Kidney (tissue), 14 donors: Measurements from ENCODE around the gene PPP1R10. TPM values are rescaled to one million over a fixed set of nuclear protein-coding genes. Genes with fewer than 3 reads are reported as not detected.

Experiments used
- DNase-seq, 5 donors: peaks; one replicate each; pipeline ENCODE4 v3.0.0-alpha.2; 2013 to 2020
- FAIRE-seq: peaks from 2 replicates; lab custom pipeline; 2012; peaks lifted over from hg19 to GRCh38; lab: Jason Lieb, UNC
- H3K27ac ChIP-seq, 2 donors: one replicate each; pipeline ENCODE4 v1.7.0; 2013; ENCODE audit warnings: low read depth in 2 of 2, low read length in 2 of 2, inconsistent platforms in 1 of 2
- H3K27me3 ChIP-seq: one replicate; pipeline ENCODE4 v1.7.1; 2013; ENCODE audit warnings: low read length, inconsistent platforms; ENCODE audit not compliant: control insufficient read depth, insufficient read depth
- H3K36me3 ChIP-seq, 3 donors: one replicate each; pipeline versions ENCODE4 v1.7.0 to v1.7.1; 2013; ENCODE audit warnings: low read length in 3 of 3, control low read depth in 1 of 3, inconsistent platforms in 1 of 3; ENCODE audit not compliant: insufficient read depth in 3 of 3, control insufficient read depth in 2 of 3
- H3K4me1 ChIP-seq, 3 donors: one replicate each; pipeline versions ENCODE4 v1.7.0 to v1.7.1; 2013; ENCODE audit warnings: low read length in 3 of 3, inconsistent platforms in 1 of 3, low read depth in 1 of 3; ENCODE audit not compliant: control insufficient read depth in 2 of 3, insufficient read depth in 2 of 3
- H3K4me3 ChIP-seq, 3 donors: one replicate each; pipeline versions ENCODE4 v1.7.0 to v1.8.1; 2013; ENCODE audit warnings: low read length in 3 of 3, control low read depth in 1 of 3, inconsistent platforms in 1 of 3
- H3K9ac ChIP-seq, 3 donors: one replicate each; pipeline versions ENCODE4 v1.7.0 to v1.7.1; 2013; ENCODE audit warnings: low read length in 3 of 3, control low read depth in 1 of 3, inconsistent platforms in 1 of 3
- H3K9me3 ChIP-seq, 3 donors: one replicate each; pipeline versions ENCODE4 v1.7.0 to v1.7.1; 2013; ENCODE audit warnings: low read length in 3 of 3, control low read depth in 1 of 3, inconsistent platforms in 1 of 3; ENCODE audit not compliant: control insufficient read depth in 2 of 3, insufficient read depth in 1 of 3
- CTCF ChIP-seq: IDR thresholded peaks from 3 replicates; pipeline ENCODE4 v1.5.1; 2012; ENCODE audit warnings: mild to moderate bottlenecking, moderate library complexity, borderline replicate concordance; ENCODE audit not compliant: insufficient read depth; ENCODE audit errors: extremely low read depth
- intact Hi-C: fragments of 100-400 bp; cut with DNase I; formaldehyde crosslinking; loops from one replicate; pipeline ENCODE4 v1.11.1; 2022
- polyA plus RNA-seq: library from polyadenylated mRNA; stranded (reverse); fragments of 350-450 nt; fragmentation: Illumina TruSeq; extraction: RNeasy Lipid Tissue Mini Kit (QIAGEN cat#74804); gene quantifications from one replicate; pipeline ENCODE4 v1.2.3, GENCODE V29; 2014; ENCODE audit warnings: low read depth, low replicate concordance; ENCODE audit not compliant: insufficient read depth
- total RNA-seq: library from RNA; stranded (reverse); fragmentation: NEBNext Ultra II Directional; extraction: Animal tissue kit (Norgen Biotek cat#: 25700); gene quantifications from one replicate; pipeline ENCODE4 v1.2.1, GENCODE V29; 2021
- donor health status: control.
- donor health status: control.
- donor health status: control.
- donor health status: control.
- donor health status: control.
- donor health status: DM: yes; HTN: yes; CAD: no.
- donor health status: Normal renal cell carcinoma (clear cell type).

The PPP1R10 gene
- total and polyA plus RNA-seq, 2 donors from 2014 or later, result 19.7 to 65.0 TPM

- no peak for TF ChIP-seq CTCF
- no peak for FAIRE-seq
Measured at GRCh38 chr6:30603961-30604360, 13.1 kb downstream of the PPP1R10 start.

GRCh38 chr6:30601815-30602641 lies 15.0 kb downstream of the PPP1R10 start:
- FAIRE-seq (no peak), DNase-seq (no peak)
- TF ChIP-seq CTCF, result no peak
- Histone ChIP-seq H3K9me3 (no peaks in the 10 kb centered on the region), H3K27me3 (no peaks in the 10 kb centered on the region), H3K36me3 (peaks cover 33 to 60% (median 56%) of the 10 kb centered on the region in 3 donors), H3K27ac (no peak overlapping the region), H3K9ac (no peak overlapping the region), H3K4me3 (no peak overlapping the region), H3K4me1 (no peaks in the 10 kb centered on the region)
- intact Hi-C loops, result no loop called here

More at GRCh38 chr6:30603961-30604360, 13.1 kb downstream of the PPP1R10 start:
- no peak for DNase-seq
- no peaks in the 10 kb centered on the region for H3K9me3 ChIP-seq
- no peak overlapping the region for H3K4me3 ChIP-seq
- intact Hi-C loops, result no loop called here
- H3K4me1 ChIP-seq, result no peaks in the 10 kb centered on the region
- H3K36me3 ChIP-seq, result peaks cover 40 to 79% (median 63%) of the 10 kb centered on the region in 3 donors
- no peaks in the 10 kb centered on the region for H3K27me3 ChIP-seq
- H3K27ac ChIP-seq, result no peak overlapping the region
- no peak overlapping the region for H3K9ac ChIP-seq

GRCh38 chr6:30601436-30601814 lies 15.6 kb downstream of the PPP1R10 start:
- peaks cover 31 to 54% (median 51%) of the 10 kb centered on the region in 3 donors for H3K36me3 ChIP-seq
- no peaks in the 10 kb centered on the region for H3K4me1 ChIP-seq
- H3K9ac ChIP-seq, result no peak overlapping the region
- H3K9me3 ChIP-seq, result no peaks in the 10 kb centered on the region
- H3K27ac ChIP-seq, result no peak overlapping the region
- DNase-seq, result no peak
- FAIRE-seq, result no peak
- no peaks in the 10 kb centered on the region for H3K27me3 ChIP-seq
- intact Hi-C loops, result no loop called here
- TF ChIP-seq CTCF, result no peak
- no peak overlapping the region for H3K4me3 ChIP-seq
